Activated gamma-delta T cell treated with Interleukin-2 at 50 U/mL for 16 hours (primary cell): ENCODE measurements around the gene ORAI3.
"Not testable (repeated sequence)": the region's sequence is repeated elsewhere in the genome, so short reads cannot be mapped to it uniquely, and the experiment has no call there.

Experiments used
- DNase-seq: peaks from one replicate; pipeline ENCODE4 v3.0.0-alpha.2; 2020

Gene ORAI3

DNA sequence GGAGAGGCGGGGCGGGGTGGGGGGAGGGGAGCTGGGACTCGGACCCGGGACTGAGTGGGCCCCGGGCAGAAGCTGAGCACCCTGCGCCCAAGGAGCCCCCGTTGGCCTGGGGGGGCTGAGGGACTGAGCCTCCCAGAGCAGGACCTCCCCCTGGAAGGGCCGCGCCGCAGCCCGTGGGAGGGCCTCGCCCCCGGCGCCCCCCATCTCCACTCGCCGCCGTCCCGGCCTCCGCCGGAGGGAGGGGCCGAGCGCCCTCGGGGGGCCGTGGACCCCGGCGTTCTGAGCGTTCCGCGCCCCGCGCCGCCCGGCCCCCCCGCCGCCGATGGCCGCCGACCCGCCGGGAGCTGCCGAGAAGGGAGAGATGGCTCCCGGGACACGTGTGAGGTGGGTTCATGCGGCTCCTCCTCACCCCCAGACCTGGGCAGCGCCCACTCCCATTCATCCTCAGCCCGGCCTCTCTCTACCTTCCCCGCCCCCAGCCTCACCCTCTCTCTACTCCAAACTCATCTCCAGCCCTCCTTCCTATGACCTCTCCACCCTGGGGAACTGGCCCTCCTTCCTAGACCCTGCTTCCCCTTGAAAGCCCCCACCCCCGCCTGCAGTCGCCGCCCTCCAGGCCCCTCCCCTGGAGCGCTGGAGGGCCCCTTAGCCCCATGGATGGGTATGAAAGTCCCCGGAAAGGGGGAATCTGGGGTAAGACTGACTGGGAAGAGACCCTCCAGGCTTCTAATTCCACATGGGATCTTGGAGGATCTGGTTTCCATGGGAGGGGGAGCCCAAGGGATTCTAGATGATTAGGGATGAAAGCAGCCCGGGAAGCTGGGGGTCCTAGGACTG is 24.6 kb upstream of the ORAI3 start:
- DNase-seq = no peak

DNA sequence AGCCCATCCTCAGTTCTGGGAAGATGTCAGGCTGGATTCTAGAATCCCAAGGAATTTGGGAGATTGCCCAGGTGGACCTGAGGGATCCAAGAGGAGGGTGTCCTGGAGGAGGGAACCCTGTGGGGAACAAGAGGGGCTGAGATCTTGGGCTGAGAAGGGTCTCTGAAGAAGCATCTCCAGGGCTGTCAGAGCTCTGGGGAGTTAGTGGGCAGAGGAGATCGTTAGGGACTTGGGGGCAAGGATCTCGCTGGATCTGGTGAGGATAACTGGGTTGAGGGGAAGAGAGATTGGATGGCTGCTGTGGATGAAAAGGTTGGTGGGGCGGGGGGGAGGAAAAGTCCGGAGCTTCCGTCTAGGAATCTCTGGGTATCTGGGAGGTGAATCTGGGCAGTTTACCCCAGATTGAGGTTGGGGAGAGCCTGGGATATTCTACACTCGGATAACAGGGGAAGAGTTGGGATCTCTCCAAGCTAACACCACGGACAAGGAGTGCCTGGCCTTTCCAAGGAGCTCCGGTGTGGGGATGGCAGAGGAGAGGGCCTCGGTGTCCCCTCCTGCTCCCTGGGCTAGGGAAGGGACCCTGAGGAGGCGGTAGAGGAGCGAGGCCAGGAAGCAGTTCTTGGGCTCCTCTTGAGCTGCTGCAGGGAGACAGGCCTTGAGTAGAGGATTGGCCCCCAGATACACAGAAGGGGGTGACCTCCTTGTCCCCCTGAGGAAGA is 23.8 kb upstream of the ORAI3 start:
- no peak for DNase-seq

DNA sequence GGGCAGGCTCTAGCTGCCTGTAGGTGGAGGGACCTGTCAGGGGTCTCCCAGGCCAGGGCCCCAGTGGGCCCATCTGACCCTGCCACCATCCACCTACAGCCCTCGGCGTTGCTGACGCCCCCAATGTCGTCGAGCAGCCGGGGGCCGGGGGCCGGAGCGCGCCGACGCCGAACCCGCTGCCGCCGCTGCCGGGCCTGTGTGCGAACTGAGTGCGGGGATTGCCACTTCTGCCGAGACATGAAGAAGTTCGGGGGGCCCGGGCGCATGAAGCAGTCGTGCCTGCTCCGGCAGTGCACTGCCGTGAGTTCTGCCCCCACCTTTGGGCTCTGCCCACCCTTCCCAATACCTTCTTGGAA is 23.3 kb upstream of the ORAI3 start:
- no peak for DNase-seq

DNA sequence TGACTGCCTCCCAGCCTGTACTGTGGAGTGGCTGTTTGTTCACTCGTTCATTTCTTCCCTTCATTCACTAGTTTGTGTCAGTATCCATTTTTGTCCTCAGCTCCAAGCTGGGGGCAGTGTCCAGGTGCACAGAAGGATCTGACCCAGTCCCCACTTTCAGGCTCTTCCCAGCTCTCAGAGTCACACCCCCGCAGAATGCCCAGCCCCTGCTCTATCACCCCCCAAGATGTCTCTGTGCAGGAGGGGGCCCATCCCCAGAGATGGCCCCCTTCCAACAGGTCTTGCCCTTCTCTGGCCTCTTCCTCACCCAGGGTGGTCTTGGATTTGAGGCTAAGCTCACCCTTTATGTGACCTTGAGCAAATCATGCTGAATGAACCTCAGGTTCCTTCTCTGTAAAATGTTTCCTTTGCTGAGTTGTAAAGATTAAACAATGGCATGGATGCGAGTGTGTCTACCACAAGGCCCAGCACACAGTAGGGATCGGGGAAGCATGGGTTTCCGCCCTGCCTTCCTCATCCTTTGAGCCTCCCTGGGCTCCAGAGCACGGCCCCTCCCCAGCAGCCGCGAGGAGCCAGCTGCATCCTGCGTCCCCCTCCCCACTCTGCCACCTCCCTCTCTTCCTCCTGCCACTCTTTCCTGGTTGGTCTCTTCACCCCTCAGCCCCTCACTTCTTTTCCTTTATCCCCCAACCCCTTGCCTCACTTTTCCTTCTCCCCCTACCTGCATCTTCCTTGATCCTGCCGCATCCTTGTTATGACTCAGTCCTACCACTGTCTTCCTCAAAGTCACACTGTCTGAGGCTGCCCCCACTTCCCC is 22.7 kb upstream of the ORAI3 start:
- DNase-seq = no peak

DNA sequence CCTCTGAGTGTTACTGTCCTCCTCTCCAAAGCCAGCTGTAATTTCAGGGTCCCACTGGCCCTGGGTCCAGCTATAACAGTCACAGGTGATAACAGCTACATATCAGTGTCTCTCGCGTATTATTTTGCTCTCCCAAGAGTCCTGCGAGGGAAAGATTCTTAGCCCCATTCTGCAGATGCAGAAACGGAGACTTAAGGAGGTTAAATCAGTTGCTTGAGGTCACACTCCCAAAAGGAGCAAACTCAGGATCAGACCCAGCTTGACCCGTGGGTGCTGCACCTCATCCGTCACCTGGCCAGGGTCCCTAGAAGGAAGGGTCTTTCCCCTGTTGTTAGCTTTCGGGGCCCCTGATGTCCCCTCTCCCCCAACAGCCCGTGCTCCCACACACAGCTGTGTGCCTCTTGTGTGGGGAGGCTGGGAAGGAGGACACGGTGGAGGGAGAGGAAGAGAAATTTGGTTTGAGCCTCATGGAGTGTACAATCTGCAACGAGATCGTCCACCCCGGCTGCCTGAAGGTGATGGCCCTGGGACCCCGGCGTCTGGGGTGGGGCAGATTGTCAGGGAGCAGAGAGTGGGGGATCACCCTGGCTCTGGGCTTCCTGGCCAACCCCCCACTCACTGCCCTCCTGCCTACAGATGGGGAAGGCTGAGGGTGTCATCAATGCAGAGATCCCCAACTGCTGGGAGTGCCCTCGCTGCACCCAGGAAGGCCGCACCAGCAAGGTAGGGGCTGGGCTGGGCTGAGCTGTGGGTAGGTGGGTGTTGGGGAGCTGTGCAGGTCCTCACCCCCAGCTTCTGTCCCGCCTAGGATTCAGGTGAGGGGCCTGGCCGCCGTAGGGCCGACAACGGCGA is 21.7 kb upstream of the ORAI3 start:
- no peak for DNase-seq

DNA sequence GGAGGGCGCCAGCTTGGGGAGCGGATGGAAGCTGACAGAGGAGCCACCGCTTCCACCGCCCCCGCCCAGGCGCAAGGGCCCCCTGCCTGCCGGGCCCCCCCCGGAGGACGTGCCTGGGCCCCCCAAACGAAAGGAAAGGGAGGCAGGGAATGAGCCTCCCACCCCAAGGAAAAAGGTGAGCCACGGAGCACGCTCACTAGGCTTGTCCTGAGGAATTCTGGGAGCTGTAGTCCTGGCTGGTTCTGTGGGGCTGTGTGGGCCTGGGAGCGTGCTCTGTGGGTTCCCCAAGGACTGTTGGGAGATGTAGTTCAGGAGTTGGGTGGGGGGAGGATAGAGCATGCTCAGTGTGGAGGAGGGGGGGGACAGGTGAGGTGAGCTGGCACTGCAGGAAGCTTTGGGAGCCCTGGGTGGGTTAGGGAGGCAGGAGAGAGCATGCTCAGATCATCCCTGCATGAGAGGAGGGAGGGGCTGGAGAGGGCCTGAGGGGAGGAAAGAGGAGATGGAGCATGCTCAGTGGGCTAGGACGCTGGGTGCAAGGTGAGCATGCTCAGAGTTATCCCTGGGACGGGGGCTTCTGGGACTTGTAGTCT is 21.0 kb upstream of the ORAI3 start:
- no peak for DNase-seq

DNA sequence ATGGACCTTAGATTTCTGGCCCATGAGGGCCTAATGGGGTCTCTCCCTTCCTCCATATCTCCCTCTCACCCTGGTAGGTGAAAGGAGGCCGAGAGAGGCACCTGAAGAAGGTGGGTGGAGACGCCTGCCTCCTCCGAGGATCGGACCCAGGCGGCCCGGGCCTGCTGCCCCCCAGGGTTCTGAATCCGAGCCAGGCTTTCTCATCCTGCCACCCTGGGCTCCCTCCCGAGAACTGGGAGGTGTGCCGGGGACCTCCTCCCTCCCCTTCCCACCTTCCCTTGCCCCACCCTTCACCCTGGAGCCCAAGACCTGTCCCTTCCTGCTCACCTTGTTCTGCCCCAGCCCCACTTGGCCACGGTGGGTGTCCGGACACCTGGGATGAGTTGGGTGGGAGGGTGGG is 20.5 kb upstream of the ORAI3 start:
- DNase-seq = no peak

DNA sequence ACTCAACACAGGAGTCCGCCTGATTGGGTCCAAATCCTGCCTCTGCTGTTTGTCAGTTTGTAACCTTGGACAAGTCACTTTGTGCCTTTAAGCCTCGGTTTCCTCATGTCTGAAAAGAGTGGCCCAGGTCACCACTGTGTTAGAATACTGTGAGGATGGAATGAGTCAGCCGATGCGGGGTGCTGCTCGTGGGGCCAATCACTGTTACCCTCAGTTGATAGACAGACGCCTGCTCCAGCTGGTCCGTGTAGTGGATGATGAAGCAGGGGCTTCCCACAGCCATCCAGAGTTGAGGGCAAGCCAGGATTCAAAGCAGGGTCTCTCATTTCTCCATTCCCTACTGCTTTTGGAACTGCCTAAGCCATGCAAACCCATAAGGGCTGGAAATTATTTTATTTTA is 19.7 kb upstream of the ORAI3 start:
- no peak for DNase-seq

DNA sequence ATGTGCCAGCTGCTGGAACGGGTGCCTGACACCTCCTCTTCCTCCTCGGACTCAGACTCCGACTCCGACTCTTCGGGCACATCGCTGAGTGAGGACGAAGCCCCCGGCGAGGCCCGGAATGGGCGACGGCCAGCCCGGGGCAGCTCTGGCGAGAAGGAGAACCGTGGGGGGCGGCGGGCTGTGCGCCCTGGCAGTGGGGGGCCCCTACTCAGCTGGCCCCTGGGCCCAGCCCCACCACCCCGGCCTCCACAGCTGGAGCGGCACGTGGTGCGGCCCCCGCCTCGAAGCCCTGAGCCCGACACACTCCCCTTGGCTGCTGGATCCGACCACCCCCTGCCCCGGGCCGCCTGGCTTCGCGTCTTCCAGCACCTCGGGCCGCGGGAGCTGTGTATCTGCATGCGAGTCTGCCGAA is 18.7 kb upstream of the ORAI3 start:
- no peak for DNase-seq

DNA sequence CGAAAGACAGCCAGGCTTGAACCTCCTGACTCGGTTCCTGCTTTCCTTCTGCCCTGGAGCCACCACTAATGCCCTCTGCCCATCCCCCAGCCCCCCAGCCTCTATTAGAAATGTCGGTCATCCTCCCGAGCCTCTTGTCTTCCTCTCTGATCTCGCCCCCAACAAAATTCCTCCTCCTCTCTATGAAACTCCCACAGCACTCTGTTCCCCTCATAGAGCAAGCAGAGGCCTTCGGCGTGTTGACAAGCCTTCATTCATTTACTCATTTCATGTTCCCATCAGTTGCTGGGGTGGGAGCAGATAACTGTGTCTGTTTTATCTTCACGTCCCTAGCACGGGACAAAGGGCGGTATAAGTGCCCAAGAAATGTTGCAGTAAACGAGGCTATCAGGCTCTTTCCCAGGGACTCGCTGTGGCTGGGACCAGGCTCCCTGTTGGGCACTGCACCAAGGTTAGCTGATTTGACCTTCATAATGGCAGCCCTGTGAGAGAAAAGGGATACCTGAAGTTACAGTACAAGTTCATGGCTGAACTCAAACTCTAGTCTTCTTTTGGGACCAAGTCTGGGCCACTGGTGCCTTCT is 17.7 kb upstream of the ORAI3 start:
- DNase-seq = no peak

DNA sequence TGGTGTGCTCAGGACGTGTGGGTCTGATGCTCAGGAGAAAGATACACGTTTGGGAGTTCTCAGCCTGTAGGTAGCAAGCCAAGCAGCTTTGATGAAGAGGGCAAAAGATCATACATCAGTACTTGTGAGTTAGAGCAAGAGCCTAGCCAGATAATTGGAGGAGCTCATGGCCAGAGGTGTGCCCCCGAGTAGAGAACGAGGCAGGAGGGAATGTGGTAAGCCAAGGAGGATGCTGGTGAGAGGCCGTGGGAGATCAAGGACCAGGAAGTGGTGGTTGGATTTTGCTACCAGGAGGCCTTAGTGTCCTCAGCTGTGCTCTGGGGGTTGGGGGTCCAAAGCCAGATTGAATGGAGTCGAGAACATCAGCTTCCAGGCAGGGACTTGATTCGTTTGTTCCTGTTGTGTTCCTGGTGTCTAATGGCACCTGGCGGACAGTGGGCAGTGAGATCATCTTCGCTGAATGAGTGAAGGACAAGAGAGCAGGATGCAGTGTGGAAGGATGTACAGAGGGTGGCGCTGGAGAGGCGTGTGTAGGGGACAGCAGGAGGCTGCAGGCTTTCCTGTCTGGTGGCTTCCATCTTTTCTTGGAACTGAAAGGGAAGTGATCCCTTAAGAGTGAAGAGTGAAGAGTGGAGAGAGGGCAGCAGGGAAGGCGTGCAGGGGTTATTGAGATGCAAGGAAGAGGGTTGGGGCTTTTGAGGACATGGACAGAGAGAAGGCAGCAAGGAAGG is 13.9 kb upstream of the ORAI3 start:
- no peak for DNase-seq

DNA sequence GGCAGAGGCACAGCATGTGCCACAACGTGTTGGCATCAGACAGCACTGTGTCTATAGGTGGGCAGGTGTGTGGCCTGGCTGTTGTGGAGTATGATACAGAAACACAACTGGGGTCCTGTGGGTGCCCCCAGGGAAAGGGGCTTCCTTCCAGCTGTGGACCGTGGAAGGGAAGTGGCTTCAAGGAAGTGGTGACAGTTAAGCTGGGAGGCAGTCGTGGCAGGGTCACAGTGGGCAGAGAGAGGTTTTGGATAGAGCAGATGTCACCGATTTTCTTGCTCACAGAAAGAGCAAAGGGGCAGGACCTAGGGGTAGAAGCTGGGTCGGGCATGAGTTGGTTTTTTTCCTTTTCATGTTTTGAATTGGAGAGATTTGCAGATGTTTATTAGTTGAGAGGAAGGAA is 11.2 kb upstream of the ORAI3 start:
- DNase-seq = no peak

DNA sequence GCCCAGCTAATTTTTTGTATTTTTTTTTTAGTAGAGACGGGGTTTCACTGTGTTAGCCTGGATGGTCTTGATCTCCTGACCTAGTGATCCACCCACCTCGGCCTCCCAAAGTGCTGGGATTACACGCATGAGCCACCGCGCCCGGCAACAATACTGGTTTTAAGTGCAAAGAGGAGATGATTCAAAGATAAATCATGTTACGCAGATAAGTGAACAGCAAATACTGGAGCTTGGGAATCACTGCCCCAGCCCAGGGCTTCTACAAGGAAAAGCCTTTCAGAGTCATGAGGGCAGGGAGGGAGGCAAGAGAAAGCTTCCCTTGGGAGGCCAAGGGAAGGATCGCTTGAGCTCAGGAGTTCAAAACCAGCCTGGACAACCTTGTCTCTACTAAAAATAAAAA is 9.3 kb upstream of the ORAI3 start:
- not testable (repeated sequence) for DNase-seq

DNA sequence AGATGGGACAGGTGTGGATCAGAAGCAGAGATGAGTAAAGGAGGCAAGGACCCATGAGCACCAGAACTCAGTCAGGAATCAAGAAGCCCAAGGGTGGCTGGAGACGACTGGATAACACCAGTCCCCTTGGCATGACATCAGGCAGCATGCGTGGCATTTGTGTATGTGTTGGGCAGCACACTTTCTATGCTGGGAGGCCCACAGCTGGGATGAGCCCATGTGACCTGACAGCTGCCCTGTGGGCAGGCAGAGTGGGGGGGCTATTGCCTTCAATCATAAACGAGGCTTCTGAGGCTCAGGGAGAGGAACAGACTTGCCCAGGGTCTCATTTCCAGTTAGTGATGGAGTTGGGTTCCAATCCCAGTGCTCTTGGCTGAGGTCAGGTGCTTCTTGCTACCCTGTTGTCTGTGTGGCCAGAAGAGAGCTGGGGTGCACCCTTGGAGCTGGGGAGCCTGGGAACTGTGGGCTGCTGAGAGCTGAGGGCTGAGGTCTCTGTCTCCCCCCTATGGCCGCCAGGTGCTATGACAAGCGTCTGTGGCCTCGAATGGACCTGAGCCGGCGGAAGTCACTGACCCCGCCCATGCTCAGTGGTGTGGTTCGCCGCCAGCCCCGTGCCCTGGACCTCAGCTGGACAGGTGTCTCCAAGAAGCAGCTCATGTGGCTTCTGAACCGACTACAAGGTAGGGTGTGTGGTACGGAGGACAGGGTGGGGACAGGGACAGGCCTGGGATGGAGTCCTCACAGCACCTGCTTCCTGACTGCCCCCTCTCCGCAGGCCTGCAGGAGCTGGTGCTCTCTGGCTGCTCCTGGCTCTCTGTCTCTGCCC is 7.1 kb upstream of the ORAI3 start:
- peak; percentile 62 for DNase-seq

DNA sequence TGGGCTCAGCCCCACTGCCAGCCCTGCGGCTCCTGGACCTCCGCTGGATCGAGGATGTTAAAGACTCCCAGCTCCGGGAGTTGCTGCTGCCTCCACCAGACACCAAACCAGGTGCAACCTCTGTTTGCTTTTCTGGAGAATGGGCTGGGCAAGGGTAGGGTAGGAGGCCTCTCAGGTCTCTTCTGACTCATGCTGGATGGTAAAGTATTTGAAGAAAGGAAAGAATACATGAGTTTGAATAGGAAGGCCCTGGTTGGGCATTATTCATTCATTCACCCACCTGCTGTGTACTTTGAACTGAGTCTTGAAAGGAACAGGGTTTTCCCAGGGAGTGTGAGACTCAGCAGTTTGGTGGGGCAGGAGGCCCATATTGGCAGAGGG is 6.5 kb upstream of the ORAI3 start:
- DNase-seq = no peak

DNA sequence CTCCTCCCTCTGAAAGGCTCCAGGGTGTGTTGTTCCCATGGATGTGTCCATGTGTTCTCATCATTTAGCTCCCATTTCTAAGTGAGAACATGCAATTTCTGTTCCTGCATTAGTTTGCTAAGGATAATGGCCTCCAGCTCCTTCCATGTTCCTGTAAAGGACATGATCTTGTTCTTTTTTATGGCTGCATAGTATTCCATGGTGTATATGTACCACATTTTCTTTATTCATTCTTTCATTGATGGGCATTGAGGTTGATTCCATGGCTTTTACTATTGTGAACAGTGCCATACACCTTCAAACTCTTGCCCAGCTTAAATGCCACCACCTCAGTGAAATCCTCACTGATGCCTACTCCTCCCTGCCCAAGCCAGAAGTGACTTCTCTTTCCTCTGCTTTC is 4.5 kb upstream of the ORAI3 start:
- DNase-seq = no peak

DNA sequence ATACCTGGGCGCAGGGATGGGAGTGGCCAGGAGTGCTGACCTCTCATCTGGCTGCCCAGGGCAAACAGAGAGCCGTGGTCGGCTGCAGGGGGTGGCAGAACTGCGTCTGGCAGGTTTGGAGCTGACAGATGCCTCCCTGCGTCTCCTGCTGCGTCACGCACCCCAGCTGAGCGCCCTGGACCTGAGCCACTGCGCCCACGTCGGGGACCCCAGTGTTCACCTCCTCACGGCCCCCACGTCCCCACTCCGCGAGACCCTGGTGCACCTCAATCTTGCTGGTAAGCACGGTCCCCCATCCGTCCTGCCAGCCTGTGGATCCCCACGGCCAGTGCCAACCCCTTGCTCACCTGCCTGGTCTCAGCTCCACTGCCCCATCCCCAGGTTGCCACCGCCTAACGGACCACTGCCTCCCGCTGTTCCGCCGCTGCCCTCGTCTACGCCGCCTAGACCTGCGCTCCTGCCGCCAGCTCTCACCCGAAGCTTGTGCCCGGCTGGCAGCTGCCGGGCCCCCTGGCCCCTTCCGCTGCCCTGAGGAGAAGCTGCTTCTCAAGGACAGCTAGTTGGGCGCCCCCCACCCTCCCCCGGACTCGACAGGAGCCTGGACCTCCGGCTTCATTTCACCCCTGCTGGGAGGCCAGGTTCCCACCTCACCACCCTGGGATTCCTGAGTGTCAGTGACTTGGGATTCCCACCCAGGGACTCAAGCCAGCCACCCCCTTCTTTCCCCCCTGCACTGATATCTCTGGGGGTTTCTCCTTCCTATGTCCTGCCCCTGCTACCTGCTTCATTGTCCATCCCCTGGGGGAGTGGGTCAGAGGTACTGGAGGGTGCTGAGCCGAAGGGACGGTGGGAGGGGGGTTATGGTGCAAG is 2.0 kb upstream of the ORAI3 start:
- DNase-seq = no peak

DNA sequence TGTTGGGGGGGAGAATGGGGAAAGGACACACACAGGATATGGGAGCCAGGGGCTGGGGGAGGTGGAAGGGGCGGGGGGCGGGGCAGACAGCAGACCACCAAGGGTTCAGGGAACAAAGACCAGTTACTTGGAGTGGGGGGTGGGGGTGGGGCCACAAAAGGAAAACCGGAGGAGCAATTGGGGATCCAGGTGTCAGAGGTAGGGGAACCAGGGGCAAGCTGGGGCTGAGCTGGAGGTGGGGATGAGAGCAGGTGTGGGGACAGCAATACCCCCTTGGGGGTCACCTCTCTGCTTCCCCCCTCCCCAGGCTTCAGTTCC is 1.4 kb upstream of the ORAI3 start:
- no peak for DNase-seq

DNA sequence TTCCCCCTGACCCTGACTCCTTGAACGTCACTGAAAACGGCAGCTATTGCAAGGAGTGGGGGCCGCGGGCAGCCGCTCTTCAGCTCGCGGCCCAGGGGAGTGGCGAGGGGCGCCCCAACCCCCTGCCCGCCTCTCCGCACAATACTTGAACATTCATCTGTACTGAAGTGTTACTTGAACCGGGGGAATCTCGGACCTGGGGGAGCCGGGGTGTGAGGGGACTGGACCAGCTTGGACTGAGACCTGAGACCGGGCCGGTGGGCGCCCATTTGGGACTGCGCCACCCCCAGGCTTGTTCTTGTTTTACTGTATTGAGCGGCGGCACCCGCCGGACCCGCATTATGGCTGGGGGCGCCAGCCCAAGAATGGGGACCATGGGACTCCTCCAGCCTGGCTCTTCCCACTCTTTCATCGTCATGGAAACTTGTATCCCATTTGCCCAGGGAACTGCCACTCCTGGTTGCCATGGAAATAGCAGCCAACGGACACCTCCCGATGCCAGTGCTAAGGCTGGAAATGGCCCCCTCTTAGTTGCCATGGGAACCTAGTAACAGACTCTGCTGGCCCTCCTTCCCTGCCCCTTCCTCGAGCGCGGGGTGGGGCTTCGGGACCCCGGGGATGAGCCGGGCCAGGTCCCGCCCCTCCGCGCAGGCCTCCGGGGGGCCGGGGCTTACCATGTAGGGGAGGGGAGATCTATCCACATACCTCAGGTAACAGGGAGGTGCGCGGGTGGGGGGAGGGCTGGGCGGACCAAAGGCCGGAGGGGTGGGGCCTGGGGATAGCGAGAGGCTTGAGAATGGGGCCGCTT is 805 bp upstream of the ORAI3 start:
- DNase-seq = no peak
